Measurements from ENCODE around the gene AKT1S1. TPM values are rescaled to one million over a fixed set of nuclear protein-coding genes. Genes with fewer than 3 reads are reported as not detected.
A peak's percentile ranks its signal among the peaks of the same experiment; 100 is the strongest.
"Not testable (repeated sequence)": the region's sequence is repeated elsewhere in the genome, so short reads cannot be mapped to it uniquely, and the experiment has no call there.

AKT1S1 gene
- 10 to 100 TPM; 17.3 to 19.9 TPM for total RNA-seq

- peak; percentile 94 for DNase-seq
- Mint-ChIP-seq H3K36me3 (peaks cover 9% of the 10 kb centered on the region), H3K4me1 (peaks cover 25% of the 10 kb centered on the region), H3K27me3 (no peaks in the 10 kb centered on the region), H3K27ac (no peak within 1 kb of the TSS), H3K9me3 (no peaks in the 10 kb centered on the region), H3K4me3 (no peak within 1 kb of the TSS)
- ATAC-seq (ENCODE audit: low read depth), result peak; percentile 72
- POLR2A ChIA-PET, result interaction anchor here (0.6 to 3.1 kb wide), 14 partner anchors 8 to 160 kb away, joined by 3 to 25 read pairs (median 5); partner anchors contain the start of genes ATF5, FUZ, IL4I1 and NUP62
Measured at GRCh38 chr19:49877020-49877878, at the start of gene AKT1S1, which contains the start of gene TBC1D17. Gene AKT1S1 (minus strand): TSS chr19:49877355. CDS start chr19:49873295, 4,060 bp downstream. Gene TBC1D17 (plus strand): TSS chr19:49877702. CDS start chr19:49877724, 22 bp downstream.

GRCh38 chr19:49926515-49926914 is 49.4 kb upstream of the AKT1S1 start:
- Mint-ChIP-seq H3K9me3 (no peaks in the 10 kb centered on the region), H3K27me3 (no peaks in the 10 kb centered on the region), H3K36me3 (peaks cover 27% of the 10 kb centered on the region), H3K27ac (no peak overlapping the region), H3K4me3 (no peak overlapping the region), H3K4me1 (peaks cover 39% of the 10 kb centered on the region)
- POLR2A ChIA-PET, result no interaction called here
- ATAC-seq (ENCODE audit: low read depth) (no peak), DNase-seq (no peak)

DNA sequence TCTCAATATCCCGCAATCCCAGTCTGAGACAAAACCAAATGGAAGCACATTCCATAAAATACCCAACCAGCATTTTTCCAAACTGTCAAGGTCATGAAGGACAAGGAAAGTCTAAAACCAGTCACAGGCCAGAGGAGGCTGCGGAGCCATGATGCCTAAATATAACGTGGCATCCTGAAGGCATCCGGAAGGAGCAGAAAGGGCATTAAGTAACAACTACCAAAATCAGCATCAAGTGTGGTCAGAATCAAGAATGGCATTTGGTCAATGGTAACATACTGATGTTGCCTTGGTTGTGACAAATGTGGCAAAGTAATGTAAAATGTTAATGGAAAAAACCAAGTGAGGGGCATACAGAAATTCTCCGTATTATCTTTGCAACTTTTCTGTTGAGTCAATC is 48.3 kb upstream of the AKT1S1 start:
- Mint-ChIP-seq H3K9me3 (no peaks in the 10 kb centered on the region), H3K36me3 (peaks cover 26% of the 10 kb centered on the region), H3K4me1 (peaks cover 39% of the 10 kb centered on the region), H3K4me3 (no peak overlapping the region), H3K27ac (peak overlapping the region; percentile 48), H3K27me3 (no peaks in the 10 kb centered on the region)
- DNase-seq, result no peak
- ATAC-seq (ENCODE audit: low read depth), result no peak
- POLR2A ChIA-PET, result interaction anchor here (0.7 kb wide), 1 partner anchor 10 kb away, joined by 8 read pairs; no protein-coding TSS in a partner anchor

DNA sequence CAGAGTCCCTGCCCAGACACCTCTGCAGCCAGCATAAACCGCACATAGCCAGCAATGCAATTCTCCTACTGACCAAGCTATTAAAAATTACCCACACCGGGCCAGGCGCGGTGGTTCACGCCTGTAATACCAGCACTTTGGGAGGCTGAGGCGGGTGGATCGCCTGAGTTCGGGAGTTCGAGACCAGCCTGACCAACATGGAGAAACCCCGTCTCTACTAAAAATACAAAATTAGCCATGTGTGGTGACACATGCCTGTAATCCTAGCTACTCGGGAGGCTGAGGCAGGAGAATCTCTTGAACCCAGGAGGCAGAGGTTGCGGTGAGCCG is 47.7 kb upstream of the AKT1S1 start:
- not testable (repeated sequence) for H3K4me3 Mint-ChIP-seq; H3K9me3 Mint-ChIP-seq; DNase-seq; H3K27me3 Mint-ChIP-seq; ATAC-seq (ENCODE audit: low read depth); H3K27ac Mint-ChIP-seq
- peaks cover 24% of the 10 kb centered on the region for H3K36me3 Mint-ChIP-seq
- POLR2A ChIA-PET, result interaction anchor here (0.5 kb wide), 1 partner anchor 158 kb away, joined by 3 read pairs; the partner anchor contains the start of gene AP2A1
- peaks cover 35% of the 10 kb centered on the region for H3K4me1 Mint-ChIP-seq

DNA sequence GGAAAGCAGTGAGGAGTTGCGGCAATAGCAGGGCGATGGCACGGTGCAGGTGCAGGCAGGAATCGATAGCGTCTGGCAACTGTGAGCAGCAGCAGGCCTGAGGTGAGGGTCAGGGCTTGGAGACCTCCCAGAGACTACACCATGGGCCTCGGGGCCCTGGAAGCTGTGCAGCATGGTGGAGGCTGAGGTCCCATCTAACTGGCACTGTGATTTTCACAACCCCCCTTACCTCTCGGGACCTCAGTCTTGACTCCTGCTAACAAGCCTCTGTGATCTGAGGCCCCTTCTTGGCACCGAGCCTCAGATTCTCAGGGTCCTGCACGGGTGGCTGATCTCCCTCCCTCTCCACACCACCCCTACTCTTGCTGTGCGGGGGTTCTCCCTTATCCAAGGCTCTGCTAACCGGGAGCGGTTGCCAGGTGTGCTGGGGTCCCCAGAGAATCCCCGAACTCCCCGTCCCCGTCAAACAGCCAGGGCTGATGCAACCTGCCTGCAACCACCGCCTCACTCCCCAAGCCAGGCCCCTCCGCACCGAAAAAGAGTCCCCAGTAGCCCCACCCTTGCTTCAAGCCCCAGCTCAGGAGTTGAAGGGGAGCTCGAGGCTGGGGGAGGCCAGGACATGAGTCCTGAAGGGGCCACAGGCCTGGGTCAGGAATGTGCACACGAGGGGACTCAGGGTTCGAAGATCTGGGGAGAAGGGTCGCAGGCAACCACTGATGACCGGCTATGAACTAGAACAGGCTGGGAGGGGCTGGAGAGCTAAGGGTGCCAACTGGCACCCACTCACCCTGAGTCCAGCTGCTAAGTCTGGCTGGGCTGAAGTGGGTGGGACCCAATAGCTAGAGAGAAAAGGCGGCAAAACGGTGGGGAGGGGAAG is 47.1 kb upstream of the AKT1S1 start:
- Mint-ChIP-seq H3K4me1 (peaks cover 37% of the 10 kb centered on the region), H3K36me3 (peaks cover 26% of the 10 kb centered on the region), H3K27ac (no peak overlapping the region), H3K9me3 (no peaks in the 10 kb centered on the region), H3K27me3 (no peaks in the 10 kb centered on the region), H3K4me3 (no peak overlapping the region)
- no peak for DNase-seq
- no peak for ATAC-seq (ENCODE audit: low read depth)
- POLR2A ChIA-PET, result interaction anchor here (0.5 kb wide), 1 partner anchor 157 kb away, joined by 3 read pairs; the partner anchor contains the start of gene AP2A1

DNA sequence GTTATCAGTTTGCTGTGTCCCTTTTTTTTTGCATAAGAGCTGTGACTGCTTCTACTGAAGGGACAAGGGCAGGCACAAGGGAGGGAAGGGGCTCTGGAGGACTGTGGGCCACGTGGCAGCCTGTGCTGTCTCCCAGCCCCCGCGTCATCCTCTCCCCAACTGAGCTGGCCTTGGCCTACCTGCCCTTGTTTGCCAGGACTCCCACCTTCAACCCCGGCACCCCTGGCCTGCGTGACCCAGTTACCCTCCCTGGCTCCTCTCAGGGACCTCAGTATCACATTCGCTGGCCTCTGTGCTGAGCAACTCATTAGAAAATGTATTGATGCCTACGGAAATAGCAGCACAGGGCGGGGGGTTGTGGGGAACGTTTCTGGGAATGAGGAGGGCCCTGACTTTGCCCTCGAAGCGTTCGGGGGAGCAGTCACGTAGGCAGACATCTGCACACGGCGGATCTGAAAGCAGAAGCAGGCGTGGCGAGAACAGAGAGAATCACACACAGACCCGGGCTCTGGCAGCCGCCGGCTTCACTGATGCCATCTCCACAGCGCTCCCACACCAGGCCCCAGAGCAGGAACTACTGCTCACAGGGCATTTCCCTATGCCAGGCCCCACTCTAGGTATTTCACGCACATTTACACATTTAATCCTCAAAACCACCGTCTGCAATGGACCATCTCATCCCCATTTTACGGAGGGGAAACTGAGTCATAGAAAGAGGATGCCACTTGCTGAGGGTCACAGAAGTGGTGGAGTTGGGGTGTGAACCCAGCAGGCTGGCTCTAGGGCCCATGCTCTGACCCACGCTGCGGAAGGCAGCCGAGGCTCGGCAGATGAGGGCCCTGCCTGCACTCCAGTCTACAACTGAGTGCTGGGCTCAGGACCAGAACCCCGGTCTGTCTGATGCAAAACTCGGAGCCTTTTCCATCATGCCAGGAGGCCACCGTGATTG is 46.2 kb upstream of the AKT1S1 start:
- Mint-ChIP-seq H3K27me3 (no peaks in the 10 kb centered on the region), H3K27ac (no peak overlapping the region), H3K4me1 (peaks cover 34% of the 10 kb centered on the region), H3K36me3 (peaks cover 25% of the 10 kb centered on the region), H3K4me3 (no peak overlapping the region), H3K9me3 (no peaks in the 10 kb centered on the region)
- ATAC-seq (ENCODE audit: low read depth), result no peak
- POLR2A ChIA-PET, result interaction anchor here (0.6 kb wide), 1 partner anchor 1414 kb away, joined by 3 read pairs; no protein-coding TSS in a partner anchor
- no peak for DNase-seq

GRCh38 chr19:49921871-49922795 is 45.0 kb upstream of the AKT1S1 start:
- no peak overlapping the region for H3K4me3 Mint-ChIP-seq
- ATAC-seq (ENCODE audit: low read depth) (no peak), DNase-seq (no peak)
- H3K9me3 Mint-ChIP-seq, result no peaks in the 10 kb centered on the region
- H3K36me3 Mint-ChIP-seq, result peaks cover 27% of the 10 kb centered on the region
- H3K27ac Mint-ChIP-seq, result no peak overlapping the region
- H3K27me3 Mint-ChIP-seq, result no peaks in the 10 kb centered on the region
- POLR2A ChIA-PET, result interaction anchor here (0.8 kb wide), 1 partner anchor 11 kb away, joined by 3 read pairs; no protein-coding TSS in a partner anchor
- peaks cover 28% of the 10 kb centered on the region for H3K4me1 Mint-ChIP-seq

- H3K9me3 Mint-ChIP-seq, result no peaks in the 10 kb centered on the region
- peaks cover 33% of the 10 kb centered on the region for H3K36me3 Mint-ChIP-seq
- no peaks in the 10 kb centered on the region for H3K27me3 Mint-ChIP-seq
- POLR2A ChIA-PET, result interaction anchor here (1.4 kb wide), 1 partner anchor 11 kb away, joined by 3 read pairs; no protein-coding TSS in a partner anchor
- no peak overlapping the region for H3K4me3 Mint-ChIP-seq
- peaks cover 25% of the 10 kb centered on the region for H3K4me1 Mint-ChIP-seq
- H3K27ac Mint-ChIP-seq, result no peak overlapping the region
- no peak for DNase-seq
- ATAC-seq (ENCODE audit: low read depth), result no peak
Measured at GRCh38 chr19:49920624-49921363, 43.6 kb upstream of the AKT1S1 start.

- no peak for DNase-seq
- Mint-ChIP-seq H3K4me1 (peaks cover 27% of the 10 kb centered on the region), H3K36me3 (peaks cover 39% of the 10 kb centered on the region), H3K27me3 (no peaks in the 10 kb centered on the region), H3K9me3 (no peaks in the 10 kb centered on the region), H3K27ac (peak overlapping the region; percentile 21), H3K4me3 (no peak overlapping the region)
- ATAC-seq (ENCODE audit: low read depth), result no peak
- POLR2A ChIA-PET, result interaction anchor here (2.0 kb wide), 1 partner anchor 11 kb away, joined by 8 read pairs; the partner anchor contains the start of genes ATF5 and NUP62
Measured at GRCh38 chr19:49918089-49918488, 40.9 kb upstream of the AKT1S1 start.

DNA sequence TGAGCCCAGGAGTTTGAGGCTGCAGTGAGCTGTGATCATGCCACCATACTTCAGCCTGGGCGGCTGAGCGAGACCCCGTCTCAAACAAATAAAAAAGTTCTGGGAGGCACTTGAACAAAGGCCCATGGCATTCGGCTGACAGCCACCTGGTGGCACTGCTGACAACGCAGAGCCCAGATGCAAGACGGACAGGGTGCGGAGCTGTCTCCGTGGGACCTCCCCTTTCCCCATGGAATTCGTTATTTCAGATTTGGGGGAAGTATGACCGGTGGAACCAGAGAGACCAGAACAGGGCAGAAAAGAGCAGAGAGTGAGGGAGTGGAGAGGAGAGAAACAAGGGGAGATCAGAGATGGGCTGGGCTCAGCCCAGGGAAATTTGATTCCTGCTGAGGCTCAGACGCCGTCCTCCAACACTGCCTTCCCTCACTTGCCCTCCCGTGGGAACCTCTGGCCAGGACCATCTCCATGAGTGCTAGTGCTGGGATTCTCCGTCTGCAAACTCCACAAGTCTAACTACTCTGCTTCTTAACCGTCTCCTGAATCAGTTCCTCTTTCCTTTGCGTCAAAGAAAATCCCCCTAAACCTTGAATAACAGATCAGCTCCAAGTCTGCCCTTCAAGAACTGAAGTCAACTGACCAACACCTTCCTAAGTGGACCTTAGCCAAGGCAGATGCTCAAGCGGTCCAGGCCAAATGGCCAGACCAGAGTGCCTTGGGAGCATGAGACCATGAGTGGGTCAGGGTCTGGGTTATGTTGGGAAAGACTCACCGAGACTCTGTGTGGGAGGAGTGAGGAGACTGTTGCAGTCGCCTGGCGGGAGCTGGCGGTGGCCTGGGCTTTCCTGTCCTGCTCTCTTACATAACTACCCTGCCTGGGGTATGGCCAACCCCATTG is 39.9 kb upstream of the AKT1S1 start:
- no peak for ATAC-seq (ENCODE audit: low read depth)
- H3K27me3 Mint-ChIP-seq, result no peaks in the 10 kb centered on the region
- no peak overlapping the region for H3K27ac Mint-ChIP-seq

More for the DNA sequence above, 39.9 kb upstream of the AKT1S1 start:
- no peak for DNase-seq
- Mint-ChIP-seq H3K4me3 (no peak overlapping the region), H3K36me3 (peaks cover 43% of the 10 kb centered on the region), H3K9me3 (no peaks in the 10 kb centered on the region), H3K4me1 (peaks cover 25% of the 10 kb centered on the region)
- POLR2A ChIA-PET, result interaction anchor here (2.0 kb wide), 1 partner anchor 12 kb away, joined by 8 read pairs; the partner anchor contains the start of genes ATF5 and NUP62
